Jurkat, Clone E6-1 (cell line): ENCODE results near the gene MIEF1.
A peak's percentile ranks its signal among the peaks of the same experiment; 100 is the strongest.

Experiments used
- DNase-seq: peaks from one replicate; pipeline ENCODE4 v3.0.0-alpha.2; 2011; ENCODE audit warnings: low read depth, low spot score
- H3K4me3 ChIP-seq: 2 replicates; pipeline ENCODE4 v1.5.1; 2011; ENCODE audit warnings: mild to moderate bottlenecking, low read length, control low read depth, moderate library complexity

Gene MIEF1

DNA sequence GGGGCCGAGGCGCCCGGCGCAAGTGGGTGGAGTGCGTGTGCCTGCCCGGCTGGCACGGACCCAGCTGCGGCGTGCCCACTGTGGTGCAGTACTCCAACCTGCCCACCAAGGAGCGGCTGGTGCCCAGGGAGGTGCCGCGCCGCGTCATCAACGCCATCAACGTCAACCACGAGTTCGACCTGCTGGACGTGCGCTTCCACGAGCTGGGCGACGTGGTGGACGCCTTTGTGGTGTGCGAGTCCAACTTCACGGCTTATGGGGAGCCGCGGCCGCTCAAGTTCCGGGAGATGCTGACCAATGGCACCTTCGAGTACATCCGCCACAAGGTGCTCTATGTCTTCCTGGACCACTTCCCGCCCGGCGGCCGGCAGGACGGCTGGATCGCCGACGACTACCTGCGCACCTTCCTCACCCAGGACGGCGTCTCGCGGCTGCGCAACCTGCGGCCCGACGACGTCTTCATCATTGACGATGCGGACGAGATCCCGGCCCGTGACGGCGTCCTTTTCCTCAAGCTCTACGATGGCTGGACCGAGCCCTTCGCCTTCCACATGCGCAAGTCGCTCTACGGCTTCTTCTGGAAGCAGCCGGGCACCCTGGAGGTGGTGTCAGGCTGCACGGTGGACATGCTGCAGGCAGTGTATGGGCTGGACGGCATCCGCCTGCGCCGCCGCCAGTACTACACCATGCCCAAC, 14.1 kb upstream of the MIEF1 start:
- no peak overlapping the region for H3K4me3 ChIP-seq
- DNase-seq = no peak

DNA sequence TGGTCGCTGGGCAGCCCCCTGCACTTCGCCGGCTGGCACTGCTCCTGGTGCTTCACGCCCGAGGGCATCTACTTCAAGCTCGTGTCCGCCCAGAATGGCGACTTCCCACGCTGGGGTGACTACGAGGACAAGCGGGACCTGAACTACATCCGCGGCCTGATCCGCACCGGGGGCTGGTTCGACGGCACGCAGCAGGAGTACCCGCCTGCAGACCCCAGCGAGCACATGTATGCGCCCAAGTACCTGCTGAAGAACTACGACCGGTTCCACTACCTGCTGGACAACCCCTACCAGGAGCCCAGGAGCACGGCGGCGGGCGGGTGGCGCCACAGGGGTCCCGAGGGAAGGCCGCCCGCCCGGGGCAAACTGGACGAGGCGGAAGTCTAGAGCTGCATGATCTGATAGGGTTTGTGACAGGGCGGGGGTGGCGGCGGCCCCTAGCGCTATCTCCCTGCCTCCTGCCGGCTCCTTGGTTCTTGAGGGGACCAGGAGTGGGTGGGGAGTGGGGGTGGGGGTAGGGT, 13.5 kb upstream of the MIEF1 start:
- H3K4me3 ChIP-seq = no peak overlapping the region
- no peak for DNase-seq

DNA sequence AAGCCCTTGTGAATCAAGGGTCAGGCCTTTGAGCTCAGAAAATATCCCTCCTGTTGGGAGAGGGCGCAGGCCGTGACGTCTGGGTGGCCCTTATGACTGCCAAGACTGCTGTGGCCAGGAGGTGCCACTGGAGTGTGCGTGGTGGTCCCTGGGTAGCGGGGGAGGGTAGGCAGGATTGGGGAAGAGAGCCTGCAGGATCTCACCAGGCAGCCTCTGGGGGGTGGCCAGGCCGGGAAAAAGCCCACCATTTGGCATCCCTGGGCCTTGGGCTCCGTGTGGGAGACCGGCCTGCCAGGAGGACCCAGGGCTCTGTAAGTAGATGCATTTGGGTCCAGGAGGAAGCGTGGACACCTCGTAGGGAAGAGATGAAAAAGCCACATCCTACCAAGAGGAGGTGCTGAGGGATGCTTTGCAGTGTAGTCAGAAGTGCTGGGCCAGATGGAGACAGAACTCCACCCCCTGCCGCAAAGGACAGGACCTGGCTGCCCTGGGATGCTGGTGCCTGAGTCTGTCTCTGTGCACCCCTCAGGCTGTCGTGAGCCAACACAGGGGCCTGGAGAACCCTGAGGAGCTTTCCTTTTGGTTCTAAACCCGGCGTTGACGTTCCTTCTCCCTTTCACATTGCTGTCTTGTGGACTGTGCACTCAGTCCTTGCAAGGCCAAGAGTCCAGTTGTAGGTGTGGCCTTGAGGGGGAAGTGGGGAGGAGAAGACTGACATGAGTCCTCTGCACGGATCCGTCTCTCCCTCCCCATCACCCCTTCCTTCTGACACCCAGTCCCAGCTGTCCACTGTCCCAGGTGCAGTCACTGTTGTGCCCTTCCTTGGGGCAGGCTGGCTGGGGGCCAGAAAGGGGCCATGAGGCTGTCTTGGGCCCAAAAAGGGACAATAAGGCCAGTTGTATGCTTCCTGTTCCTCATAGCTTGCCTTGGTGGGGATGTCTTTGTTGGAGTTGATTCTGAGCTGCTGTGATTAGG, 12.7 kb upstream of the MIEF1 start:
- H3K4me3 ChIP-seq = peak overlapping the region; percentile 59
- no peak for DNase-seq

DNA sequence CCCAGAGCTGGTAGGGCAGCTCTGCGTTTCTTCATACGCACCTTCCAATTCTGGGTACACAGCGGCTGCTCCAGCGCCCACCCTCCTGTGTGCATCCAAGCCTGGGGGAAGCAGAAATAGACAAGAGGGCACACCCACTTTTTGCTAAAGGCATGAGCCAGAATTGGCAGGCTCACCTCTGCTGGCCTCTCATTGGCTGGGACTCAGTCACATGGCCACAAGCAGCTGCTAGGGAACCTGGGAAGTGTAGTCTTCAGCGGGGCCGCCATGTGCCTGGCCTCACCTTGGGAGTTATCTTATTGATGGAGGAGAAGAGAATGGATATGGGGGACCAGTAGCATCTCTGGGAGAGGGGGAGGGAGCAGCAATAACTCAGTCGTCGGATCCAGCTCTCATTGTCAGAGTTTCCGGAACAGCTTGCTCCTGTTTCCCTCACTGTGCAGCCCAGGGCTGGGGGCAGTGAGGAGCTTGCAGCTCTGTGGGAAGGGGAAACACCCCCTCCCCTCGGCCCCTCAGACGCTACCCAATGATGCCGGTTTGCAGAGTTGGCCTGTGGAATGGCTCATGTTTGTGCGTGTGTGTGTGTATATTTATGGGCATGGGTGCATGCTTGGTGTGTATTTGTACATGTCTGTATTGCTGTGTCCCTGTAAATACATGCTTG, 11.8 kb upstream of the MIEF1 start:
- DNase-seq = peak; percentile 93
- peak overlapping the region; percentile 59 for H3K4me3 ChIP-seq

DNA sequence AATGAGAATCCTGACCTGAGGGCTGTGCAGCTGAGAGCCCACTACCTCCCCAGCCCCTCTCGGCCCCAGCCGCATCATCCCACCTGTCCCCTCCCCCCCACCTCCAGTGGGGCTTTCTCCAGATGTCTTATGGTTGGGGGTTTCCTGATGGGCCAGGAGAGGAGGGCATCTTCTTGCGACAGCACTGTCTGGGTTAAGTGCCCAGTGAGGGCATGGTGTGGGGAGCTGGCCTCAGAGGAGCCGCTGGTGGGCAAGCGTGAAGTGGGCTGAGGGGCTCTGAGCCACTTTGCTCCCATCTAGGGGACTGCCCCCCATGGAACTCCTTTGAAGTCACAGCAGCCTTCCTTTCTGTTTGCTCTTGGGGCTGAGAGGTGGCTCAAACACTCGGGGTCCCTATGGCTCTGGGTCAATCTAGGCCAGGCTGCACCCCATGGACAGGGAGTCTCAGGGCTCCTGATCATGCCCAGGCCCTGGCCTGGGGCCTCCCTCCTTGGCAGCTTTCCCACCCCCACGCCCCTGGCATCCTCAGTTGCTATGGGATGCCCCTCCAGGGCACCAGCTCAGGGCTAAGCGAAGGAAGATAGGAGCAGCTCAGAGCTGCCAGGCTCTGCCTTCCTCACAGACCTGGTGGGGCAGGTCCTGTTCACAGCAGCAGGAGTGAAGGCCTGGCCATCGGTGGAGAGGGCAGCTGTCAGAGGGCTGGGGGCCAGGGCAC, 11.0 kb upstream of the MIEF1 start:
- no peak overlapping the region for H3K4me3 ChIP-seq
- DNase-seq = no peak

DNA sequence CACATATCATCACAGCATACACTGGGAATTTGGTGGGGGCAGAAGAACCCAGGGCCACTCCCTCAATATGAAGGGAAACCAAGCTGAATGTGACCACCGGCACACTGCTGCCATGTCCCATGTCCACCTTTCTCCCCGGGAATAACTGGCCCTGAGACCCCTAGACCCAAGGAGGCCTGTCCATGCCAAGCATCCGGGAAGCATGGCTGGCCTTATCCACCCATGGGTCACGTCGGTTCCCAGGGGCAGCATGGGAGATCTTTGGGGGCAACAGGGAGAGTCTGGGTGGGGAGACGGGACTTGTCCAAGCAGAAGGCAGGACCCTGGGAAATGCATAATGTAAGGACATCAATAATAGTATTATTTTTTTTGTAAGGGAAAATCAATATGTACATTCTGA, 10.4 kb upstream of the MIEF1 start:
- no peak overlapping the region for H3K4me3 ChIP-seq
- no peak for DNase-seq

DNA sequence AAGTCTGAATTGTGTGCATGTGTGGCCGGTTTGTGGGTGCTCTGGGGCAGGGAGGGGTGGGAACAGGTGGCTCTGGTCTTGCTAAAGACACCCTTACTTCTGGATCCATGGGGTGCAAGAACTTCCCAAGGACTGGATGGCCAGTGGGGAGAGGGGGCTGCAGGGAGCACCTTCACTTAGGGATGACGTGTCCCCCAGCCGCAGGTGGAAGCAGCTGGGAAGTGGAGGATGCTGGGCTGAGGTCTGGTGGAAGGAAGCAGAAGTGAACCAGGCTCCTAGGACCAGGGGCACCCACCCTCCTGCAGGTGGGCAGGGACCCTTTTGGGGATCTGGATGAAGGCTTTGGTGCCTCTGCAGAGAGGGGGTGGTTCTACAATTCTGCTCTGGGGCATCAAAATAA, 9.9 kb upstream of the MIEF1 start:
- H3K4me3 ChIP-seq = no peak overlapping the region
- no peak for DNase-seq

DNA sequence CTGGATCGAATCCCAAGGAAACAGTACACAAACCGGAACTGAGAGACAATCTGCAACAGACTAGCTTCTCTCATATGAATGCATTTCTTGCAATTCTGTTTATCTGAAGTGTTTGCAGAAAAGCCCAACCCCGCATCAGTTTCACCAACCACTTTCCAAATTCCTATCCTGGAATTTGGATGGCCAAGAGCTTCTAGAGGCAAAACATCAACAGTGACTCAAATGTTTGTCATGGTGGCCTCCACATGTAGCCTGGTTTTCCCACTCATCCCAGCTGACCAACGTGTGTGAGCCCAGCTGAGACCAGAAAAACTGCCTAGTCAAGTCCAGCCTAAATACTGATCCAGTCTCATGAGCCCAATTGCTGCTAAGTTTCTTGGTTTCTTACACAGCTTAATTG, 8.3 kb upstream of the MIEF1 start:
- no peak for DNase-seq
- H3K4me3 ChIP-seq = no peak overlapping the region

DNA sequence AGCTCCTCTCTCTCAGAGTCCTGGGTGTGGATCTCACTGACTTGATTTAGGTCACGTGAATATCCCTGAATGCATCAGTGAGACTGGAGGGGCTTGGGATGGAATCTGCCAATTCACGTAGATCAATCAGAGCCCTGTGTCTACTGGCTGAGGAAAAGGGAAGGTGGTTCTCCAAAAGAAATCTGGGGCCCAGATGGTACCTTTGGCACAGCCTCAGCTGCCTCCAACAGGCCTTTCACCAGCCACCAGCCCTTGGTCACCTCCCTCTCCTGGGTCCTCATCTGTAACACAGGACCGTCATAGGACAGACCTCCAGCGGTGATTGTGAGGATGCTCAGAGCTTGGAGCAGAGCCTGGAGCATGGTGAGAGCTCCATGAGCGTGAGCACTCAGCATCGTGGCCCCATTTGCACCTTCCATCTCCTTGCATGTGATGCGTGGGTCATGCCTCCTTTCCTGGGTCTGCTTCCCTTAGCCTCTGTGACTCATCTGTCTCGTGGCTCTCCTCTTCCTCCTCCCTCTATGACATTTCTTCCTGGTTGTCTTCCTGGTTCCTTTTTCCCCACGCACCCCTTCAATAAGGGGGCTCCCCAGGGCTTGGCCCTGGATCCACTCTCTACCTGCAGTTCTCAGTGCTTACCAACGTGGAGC, 7.5 kb upstream of the MIEF1 start:
- no peak overlapping the region for H3K4me3 ChIP-seq
- DNase-seq = no peak

DNA sequence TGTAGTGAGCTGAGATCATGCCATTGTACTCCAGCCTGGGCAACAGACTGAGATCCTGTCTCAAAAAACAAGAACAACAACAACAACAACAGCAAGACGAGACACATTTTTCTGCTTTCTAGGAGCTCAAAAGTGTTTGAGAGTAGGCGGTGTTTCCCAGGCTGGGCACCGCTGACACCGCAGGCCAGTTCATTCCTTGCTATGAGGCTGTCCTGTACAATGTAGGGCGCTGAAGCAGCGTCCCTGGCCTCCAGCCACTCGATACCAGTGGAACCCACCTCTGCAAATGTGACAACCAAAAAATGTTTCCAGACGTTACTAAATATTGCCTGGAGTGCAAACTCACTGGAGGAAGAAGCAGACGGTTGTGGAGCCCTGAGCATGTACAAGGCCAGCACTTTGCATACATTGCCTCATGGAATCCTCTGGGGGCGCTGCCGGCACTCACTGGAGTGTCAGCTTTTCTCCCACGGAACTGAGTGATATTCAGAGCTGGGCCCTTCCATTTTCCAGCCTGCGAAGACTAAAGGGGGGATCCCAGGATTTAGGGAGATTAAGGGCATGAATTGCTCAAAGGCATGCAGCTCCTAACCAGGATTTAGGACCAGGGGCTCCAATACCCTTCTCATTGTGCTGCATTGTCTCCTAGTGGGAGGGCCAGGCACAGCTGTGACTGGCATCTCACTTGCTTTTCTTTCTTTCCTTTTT, 5.8 kb upstream of the MIEF1 start:
- DNase-seq = peak; percentile 52
- H3K4me3 ChIP-seq = no peak overlapping the region

DNA sequence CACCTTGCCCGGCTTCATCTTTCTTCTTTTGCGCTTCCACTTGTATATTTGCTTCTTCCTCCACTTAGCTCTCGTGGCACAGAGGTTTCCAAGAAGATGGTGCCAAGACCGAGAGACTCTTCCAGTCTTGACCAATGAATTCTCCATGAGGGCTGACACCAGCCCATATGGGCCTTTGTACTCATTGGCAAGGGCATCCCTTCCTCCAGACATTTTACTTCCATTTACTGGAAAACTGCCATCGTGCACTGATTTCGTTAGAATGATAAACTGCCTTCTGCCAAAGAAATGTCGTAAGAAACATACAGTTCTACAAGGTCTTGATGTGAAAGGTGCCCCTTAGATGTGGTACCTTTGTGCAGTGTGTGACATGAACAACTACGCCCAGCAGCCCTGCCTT, 4.7 kb upstream of the MIEF1 start:
- no peak overlapping the region for H3K4me3 ChIP-seq
- no peak for DNase-seq

DNA sequence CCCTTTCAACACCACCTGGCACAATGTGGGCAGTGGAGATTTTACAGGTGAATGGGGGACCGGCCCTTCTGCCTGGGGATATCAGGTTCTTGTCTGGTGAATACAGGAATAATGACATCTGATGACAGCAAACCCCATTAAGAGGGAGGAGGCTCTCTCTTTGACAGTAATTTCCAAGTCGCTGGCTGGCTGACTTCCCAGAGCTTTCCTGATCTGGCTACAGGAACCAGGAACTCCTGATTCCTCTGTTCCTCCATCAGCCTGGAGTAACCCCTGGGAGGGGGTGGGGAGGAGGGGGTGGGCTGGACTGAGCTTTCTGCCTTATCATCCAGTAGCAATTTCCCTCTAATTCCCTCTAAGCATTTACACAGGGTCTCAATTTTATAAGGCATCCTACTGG, 3.7 kb upstream of the MIEF1 start:
- no peak overlapping the region for H3K4me3 ChIP-seq
- DNase-seq = no peak

DNA sequence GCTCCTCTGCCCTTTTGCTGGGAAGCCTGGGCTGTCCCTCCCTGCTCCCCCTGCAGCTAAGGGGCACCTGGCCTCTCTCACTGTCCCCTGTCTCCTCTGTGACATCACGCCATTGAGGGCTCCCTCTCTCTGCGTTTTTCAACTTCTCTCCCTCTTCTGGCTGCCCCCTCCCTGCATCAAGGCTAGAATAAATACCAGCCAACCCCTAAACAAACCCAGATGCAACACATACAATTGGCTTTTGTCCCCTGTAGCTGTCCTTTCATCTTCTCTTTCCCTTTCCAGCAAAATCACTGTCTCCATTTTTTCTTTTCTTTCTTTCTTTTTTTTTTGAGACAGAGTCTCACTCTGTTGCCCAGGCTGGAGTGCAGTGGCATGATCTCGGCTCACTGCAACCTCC, 3.3 kb upstream of the MIEF1 start:
- no peak overlapping the region for H3K4me3 ChIP-seq
- no peak for DNase-seq

DNA sequence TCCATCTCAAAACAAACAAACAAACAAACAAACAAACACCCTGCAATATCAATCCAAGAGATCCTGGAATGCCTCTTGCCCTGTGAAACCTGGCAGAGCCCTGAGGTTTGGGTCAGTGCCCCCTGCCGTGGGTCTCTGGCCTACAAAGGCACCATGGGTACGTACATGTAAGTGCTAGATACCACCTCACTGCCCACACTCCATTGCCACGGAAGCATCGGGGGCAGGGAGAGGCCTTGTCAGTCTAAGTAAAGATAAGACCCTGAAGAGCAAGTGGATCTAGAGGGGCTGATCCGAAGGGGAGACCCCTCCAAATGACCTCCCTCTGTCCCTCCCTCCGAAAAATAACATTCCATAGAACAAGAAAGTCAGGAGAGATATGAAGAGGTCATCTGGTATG, 2.0 kb upstream of the MIEF1 start:
- DNase-seq = no peak
- H3K4me3 ChIP-seq = no peak overlapping the region

DNA sequence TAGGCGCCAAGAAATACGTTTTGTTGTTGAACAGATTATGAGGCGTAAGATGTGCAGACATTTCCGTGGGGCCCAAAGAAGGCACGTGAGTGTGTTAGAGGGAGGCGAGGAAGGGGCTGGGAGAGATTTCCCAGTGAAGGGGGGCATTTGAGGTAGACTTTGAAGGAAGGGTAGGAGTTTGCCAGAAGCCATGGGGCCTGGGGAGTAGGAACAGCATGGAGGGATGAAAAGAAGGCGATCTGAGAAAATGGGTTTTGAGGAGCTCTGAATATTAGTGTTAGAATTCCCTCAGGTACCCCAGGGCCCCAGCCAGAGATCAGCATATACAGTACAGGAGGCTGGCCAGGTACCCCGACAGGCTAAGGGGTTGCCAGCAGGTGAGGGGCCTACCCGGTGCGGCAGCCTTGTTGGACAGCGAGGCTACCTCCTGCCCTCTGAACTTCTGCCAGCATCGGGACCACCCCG, 414 bp upstream of the MIEF1 start:
- peak overlapping the region; percentile 95 for H3K4me3 ChIP-seq
- DNase-seq = no peak

DNA sequence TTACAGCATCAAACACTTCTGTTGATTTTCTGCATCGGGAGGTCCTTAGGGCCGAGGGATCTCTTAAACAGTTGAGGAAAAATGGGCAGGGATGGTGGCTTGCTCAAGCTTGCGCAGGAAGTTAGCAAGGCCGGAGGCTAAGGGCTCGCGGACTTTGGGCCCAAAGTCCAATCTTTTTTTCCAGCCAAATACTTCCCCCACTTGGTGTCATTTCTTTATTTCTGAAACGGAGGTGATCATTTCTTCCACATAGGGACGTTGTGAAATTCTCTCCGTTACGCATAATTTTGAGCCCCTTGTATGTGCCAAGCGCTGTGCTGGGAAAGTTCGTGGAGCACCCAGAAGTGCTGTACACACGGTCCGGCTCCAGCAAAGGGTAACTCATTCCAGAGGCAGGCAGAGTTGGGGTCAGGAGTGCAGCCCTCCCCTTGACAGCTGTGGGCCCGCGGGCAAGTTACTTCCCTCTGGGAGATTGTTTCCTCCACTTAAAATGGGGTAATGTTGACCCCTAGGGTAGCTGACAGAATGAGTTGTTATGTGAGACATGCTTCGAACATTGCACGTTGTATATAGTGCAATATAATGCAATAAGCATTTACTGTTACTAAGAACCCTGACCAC, 809 bp downstream of the MIEF1 start:
- H3K4me3 ChIP-seq = peak overlapping the region; percentile 95
- DNase-seq = no peak

DNA sequence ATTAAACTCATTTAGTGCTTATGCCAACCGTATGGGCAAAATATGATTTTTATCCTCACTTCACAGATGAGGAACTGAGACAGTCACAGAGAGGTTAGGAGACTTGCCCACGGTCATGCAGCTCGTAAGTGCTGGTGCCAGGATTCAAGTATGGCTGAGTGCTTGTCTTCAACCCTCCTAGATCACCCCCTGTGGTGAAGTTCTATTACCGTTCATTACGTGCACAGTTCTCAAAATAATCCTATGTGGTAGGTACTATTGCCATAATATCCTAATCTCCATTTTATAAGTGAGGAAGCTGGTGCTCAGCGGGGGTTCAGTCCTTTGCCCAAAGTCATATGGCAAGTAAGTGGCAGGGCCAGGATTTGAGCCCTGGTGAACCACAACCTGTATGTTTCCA, 1.5 kb downstream of the MIEF1 start:
- DNase-seq = no peak
- H3K4me3 ChIP-seq = peak overlapping the region; percentile 95

DNA sequence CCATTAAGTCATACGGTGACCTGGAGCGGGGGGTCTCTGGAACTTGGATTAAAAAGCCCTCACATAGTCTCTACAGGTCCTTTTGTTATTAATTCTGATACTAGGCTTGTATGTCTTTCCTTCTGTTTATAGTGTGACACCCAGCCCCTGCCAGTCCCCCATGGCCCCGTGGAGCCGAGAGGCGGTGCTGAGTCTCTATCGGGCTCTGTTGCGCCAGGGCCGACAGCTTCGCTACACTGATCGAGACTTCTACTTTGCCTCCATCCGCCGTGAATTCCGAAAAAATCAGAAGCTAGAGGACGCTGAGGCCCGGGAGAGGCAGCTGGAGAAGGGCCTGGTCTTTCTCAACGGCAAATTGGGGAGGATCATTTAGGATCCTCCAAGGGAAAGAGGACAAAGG, 2.0 kb downstream of the MIEF1 start:
- no peak for DNase-seq
- no peak overlapping the region for H3K4me3 ChIP-seq
